Activated T-cell treated with anti-CD3 and anti-CD28 coated beads, Interleukin-2, amount 50 U/mL, for 24 hours (primary cell): ENCODE measurements around the gene SRP19.
A peak's percentile ranks its signal among the peaks of the same experiment; 100 is the strongest.
"Not testable (repeated sequence)": the region's sequence is repeated elsewhere in the genome, so short reads cannot be mapped to it uniquely, and the experiment has no call there.

Experiments used
- DNase-seq: peaks from one replicate; pipeline ENCODE4 v3.0.0-alpha.2; 2020
- H3K27ac Mint-ChIP-seq: 2 replicates; pipeline ENCODE4 v1.8.0; 2020; ENCODE audit warnings: mild to moderate bottlenecking, mixed read lengths
- H3K27me3 Mint-ChIP-seq: 2 replicates; pipeline ENCODE4 v1.8.0; 2020; ENCODE audit warnings: mixed read lengths
- H3K36me3 Mint-ChIP-seq: 2 replicates; pipeline ENCODE4 v1.8.0; 2020; ENCODE audit warnings: low read depth, mixed read lengths
- H3K4me1 Mint-ChIP-seq: 2 replicates; pipeline ENCODE4 v1.8.0; 2020; ENCODE audit warnings: low read depth, mixed read lengths
- H3K4me3 Mint-ChIP-seq: 2 replicates; pipeline ENCODE4 v1.8.0; 2020; ENCODE audit warnings: mild to moderate bottlenecking, moderate library complexity, mixed read lengths
- H3K9me3 Mint-ChIP-seq: 2 replicates; pipeline ENCODE4 v1.8.0; 2020; ENCODE audit warnings: mixed read lengths

Gene SRP19

DNA sequence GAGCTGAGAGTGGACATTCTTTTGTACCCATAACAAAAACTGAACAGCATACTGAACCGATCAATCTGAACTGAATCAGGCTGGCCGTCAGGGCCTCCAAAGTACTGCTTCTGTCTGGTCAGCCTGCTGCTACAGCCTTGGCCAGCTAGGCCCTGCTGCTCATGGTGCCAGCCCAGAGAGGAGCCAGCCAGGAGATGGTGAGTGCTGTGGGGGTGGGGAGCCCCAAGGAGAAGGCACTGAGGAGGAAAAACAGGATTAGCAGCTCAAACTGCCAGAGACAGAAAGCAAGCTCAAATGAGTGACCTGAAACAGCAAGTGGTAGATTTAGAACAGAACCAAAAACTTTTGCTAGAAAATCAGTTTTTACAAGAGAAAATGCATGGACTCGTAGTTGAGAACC lies 23.9 kb downstream of the SRP19 start:
- H3K27me3 Mint-ChIP-seq, result no peaks in the 10 kb centered on the region
- H3K9me3 Mint-ChIP-seq, result peaks cover 5% of the 10 kb centered on the region
- no peak overlapping the region for H3K4me3 Mint-ChIP-seq
- peaks cover 36% of the 10 kb centered on the region for H3K4me1 Mint-ChIP-seq
- H3K36me3 Mint-ChIP-seq, result peaks cover 45% of the 10 kb centered on the region
- H3K27ac Mint-ChIP-seq, result peak overlapping the region; percentile 27
- DNase-seq, result no peak

DNA sequence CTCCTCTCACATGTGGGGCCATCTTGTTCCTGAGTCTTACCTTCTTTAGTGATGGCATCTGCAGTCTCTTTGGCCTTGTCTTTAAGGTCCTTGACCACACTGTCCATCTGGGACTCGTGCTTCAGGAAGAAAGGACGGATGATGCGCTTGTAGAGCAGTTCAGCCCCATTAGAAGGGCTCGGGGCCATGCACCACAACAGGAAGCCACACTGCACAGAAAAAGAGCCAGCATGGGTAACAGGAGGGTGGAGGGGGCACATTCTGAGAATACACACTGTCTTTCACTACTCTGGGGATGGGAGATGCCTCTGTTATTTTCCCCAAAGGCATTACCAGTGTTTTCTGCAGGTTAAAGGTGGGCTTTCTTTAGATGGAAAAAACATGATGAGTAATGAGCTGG lies 25.9 kb downstream of the SRP19 start:
- H3K27ac Mint-ChIP-seq, result peak overlapping the region; percentile 79

DNA sequence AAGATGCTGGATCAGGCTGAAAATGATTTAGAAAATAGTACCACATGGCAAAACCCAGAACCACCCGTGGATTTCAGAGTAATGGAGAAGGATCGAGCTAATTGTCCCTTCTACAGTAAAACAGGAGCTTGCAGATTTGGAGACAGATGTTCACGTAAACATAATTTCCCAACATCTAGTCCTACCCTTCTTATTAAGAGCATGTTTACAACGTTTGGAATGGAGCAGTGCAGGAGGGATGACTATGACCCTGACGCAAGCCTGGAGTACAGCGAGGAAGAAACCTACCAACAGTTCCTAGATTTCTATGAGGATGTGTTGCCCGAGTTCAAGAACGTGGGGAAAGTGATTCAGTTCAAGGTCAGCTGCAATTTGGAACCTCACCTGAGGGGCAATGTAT lies 31.0 kb downstream of the SRP19 start:
- Mint-ChIP-seq H3K36me3 (peaks cover 75% of the 10 kb centered on the region), H3K4me1 (peaks cover 40% of the 10 kb centered on the region)
- H3K4me3 Mint-ChIP-seq, H3K27ac Mint-ChIP-seq, DNase-seq, H3K9me3 Mint-ChIP-seq, H3K27me3 Mint-ChIP-seq: not testable (repeated sequence)

More for the DNA sequence above, 25.9 kb downstream of the SRP19 start:
- Mint-ChIP-seq H3K4me3 (no peak overlapping the region), H3K27me3 (no peaks in the 10 kb centered on the region), H3K4me1 (peaks cover 34% of the 10 kb centered on the region), H3K36me3 (peaks cover 54% of the 10 kb centered on the region), H3K9me3 (peaks cover 5% of the 10 kb centered on the region)
- no peak for DNase-seq

DNA sequence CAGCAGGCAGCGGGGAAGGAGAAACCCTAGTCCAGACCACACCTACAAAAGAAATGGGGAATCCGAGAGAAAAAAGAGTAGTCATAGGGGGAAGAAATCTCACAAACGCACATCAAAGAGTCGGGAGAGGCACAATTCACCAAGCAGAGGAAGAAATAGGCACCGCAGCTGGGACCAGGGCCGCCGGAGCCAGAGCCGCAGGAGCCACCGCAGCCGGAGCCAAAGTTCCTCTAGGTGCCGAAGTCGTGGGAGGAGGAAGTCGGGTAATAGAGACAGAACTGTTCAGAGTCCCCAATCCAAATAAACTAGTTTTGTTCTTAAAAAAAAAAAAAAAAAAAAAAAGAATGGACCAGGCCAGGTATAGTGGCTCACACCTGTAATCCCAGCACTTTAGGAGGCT lies 31.7 kb downstream of the SRP19 start:
- Mint-ChIP-seq H3K36me3 (peaks cover 74% of the 10 kb centered on the region), H3K4me3 (no peak overlapping the region), H3K27ac (no peak overlapping the region), H3K4me1 (peaks cover 33% of the 10 kb centered on the region), H3K9me3 (peaks cover 5% of the 10 kb centered on the region), H3K27me3 (no peaks in the 10 kb centered on the region)
- no peak for DNase-seq

DNA sequence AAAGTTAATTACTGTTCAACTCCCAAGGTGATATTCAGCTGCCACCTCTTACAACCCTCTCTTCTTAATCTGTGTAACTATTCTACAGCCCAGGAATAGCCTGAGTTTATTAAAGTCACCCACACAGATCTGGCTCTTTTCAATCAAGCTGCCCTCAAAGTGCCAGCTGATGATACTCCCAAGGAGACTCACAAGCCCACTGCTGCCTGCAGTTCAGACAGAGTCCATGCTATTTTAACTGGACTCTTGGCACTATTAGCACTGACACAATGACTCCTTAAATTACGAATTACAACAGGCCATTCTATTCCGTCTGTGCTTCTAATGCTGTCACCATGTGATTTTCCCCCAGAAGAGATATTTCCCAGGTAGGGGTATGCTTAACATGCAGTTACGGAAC lies 34.6 kb downstream of the SRP19 start:
- Mint-ChIP-seq H3K9me3 (no peaks in the 10 kb centered on the region), H3K27ac (no peak overlapping the region), H3K4me1 (peaks cover 23% of the 10 kb centered on the region), H3K36me3 (peaks cover 82% of the 10 kb centered on the region), H3K27me3 (no peaks in the 10 kb centered on the region), H3K4me3 (no peak overlapping the region)
- DNase-seq, result no peak

DNA sequence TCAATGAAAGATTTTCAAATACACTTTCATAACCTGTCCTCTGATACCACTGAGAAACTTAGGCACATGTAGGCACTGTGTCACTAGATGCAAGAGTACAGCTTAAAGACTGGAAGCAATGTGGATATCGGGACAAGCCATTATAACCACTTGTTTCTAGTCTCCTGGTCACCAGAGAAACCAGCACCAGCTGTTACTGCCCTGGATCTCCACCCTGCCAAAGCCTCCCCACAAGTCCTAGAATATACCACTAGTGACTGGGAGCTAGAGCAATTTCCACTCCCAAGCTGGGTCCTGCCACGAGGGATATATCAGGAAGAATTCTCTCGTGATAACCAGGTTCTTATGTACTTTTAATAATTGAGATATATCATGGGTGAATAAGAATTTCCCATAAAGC lies 41.5 kb downstream of the SRP19 start:
- Mint-ChIP-seq H3K36me3 (peaks cover 80% of the 10 kb centered on the region), H3K9me3 (no peaks in the 10 kb centered on the region), H3K27me3 (no peaks in the 10 kb centered on the region), H3K27ac (peak overlapping the region; percentile 4), H3K4me3 (no peak overlapping the region), H3K4me1 (peaks cover 15% of the 10 kb centered on the region)
- no peak for DNase-seq

DNA sequence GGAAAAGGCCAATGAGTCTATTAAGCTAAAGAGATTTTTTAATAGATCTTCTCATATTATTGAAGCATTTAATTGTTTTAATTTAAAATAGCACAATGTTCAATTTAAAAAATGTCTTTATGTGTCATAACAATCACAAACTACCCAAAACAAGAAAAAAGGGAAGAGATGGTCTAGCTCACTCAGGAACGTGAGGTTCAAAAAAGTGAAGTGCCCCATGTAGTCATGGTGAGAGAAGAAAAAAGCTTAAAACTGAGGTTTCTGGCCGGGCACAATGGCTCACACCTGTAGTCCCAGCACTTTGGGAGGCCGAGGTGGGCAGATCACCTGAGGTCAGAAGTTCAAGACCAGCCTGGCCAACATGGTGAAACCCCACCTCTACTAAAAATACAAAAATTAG lies 43.9 kb downstream of the SRP19 start:
- not testable (repeated sequence) for H3K27ac Mint-ChIP-seq, H3K9me3 Mint-ChIP-seq, H3K27me3 Mint-ChIP-seq, DNase-seq, H3K4me3 Mint-ChIP-seq
- Mint-ChIP-seq H3K36me3 (peaks cover 76% of the 10 kb centered on the region), H3K4me1 (peaks cover 11% of the 10 kb centered on the region)

DNA sequence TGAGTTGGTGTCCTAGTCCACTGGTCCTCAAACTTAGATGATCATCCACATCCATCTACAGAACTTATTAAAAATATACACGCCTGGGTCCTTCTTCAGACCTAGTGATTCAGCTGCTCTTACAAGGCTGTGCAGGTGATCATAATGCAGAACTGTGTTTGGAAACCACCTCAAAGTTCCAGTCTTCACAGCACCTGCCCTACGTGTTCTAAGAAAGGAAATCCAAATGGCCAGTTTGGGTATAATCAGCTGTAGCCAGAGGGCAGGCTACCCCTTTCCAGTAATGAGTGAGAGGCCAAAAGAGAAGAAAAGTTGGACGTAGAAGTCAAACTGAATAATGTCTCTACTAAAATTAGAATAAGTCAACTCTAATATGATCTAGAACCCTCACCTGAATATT lies 45.5 kb downstream of the SRP19 start:
- H3K9me3 Mint-ChIP-seq, result no peaks in the 10 kb centered on the region
- no peak overlapping the region for H3K27ac Mint-ChIP-seq
- H3K4me3 Mint-ChIP-seq, result no peak overlapping the region
- peaks cover 20% of the 10 kb centered on the region for H3K4me1 Mint-ChIP-seq
- peaks cover 76% of the 10 kb centered on the region for H3K36me3 Mint-ChIP-seq
- no peaks in the 10 kb centered on the region for H3K27me3 Mint-ChIP-seq
- no peak for DNase-seq

DNA sequence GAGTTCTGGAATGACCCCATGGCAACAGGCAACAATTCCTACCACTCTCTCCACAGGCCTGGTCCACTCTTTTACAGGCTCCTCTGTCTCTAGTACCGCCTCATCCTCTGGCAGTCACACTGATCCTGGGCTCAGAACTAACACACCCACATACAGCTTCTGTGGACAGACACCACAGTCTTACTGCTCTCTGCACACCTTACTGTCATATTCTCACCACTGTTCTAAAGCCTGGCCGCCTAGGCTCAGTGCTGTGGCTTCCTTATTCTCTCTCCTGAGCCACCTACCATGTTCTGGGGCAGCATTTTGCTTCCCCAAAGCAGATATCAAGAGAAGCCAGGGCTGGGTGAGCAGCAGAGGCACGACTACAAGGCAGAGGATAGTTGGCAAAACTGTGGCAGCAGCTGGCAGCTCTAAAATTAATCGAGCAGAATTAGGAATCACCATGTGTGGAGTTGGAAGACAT lies 46.1 kb downstream of the SRP19 start:
- no peak for DNase-seq
- Mint-ChIP-seq H3K36me3 (peaks cover 75% of the 10 kb centered on the region), H3K4me1 (peaks cover 25% of the 10 kb centered on the region), H3K27ac (peak overlapping the region; percentile 6), H3K27me3 (no peaks in the 10 kb centered on the region), H3K9me3 (no peaks in the 10 kb centered on the region), H3K4me3 (no peak overlapping the region)

DNA sequence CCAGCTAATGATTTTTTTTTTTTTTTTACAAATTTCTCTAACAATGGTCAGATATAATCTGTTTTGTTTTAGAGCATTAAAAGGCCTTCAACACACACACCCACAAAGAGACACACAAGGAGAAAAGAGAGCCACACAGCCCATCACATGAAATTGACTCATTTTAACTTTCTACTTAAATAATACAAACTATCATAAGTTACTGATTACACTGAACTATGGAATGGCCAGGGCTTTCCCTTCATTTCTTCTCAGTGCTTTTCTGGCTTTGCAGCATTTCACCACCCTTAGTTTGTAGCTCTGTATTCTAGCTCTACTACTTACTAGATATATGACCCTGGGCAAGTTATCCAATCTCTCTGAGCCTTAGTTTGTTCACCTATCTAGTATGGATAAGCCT lies 47.8 kb downstream of the SRP19 start:
- DNase-seq, result no peak
- Mint-ChIP-seq H3K9me3 (no peaks in the 10 kb centered on the region), H3K36me3 (peaks cover 75% of the 10 kb centered on the region), H3K4me1 (peaks cover 34% of the 10 kb centered on the region), H3K4me3 (no peak overlapping the region), H3K27ac (no peak overlapping the region), H3K27me3 (no peaks in the 10 kb centered on the region)

DNA sequence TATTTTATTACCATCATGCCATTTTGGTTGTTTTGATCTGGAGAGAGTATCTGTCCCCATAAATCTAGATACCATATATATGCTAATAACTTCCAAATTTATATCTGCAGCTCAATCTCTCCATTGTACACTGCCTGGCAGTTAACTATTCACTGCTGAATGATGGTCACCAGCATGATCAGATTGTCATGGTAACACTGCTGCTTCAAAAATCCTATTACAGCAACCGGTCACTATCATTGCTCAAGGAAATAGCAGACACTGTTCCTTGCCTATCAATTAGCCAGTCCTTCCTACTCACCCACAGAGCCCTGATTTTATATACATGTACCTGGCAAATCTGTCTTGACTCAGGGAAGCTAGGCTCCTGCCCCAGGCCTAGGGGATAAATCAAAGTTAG lies 49.4 kb downstream of the SRP19 start:
- peaks cover 41% of the 10 kb centered on the region for H3K4me1 Mint-ChIP-seq
- no peaks in the 10 kb centered on the region for H3K27me3 Mint-ChIP-seq

DNA sequence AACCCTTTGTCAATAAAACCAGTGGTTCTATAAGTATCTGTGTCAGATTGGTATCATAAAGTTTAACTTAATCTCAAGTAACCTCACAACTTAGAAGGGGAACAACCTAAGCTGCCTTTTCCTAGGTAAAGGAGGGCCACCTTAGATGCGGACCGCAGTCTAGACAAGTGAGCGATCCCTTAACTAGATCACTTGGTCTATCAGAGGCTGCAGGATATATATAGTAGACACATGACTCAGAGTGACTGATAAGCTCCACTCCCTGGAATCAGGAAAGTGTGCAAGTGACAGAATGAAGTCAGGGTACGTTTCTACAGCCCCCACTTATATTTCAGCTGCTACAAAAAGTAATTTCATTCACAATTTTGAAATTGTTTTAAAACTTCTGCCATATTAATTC lies 53.5 kb downstream of the SRP19 start:
- H3K27me3 Mint-ChIP-seq, result no peaks in the 10 kb centered on the region

More for the DNA sequence above, 49.4 kb downstream of the SRP19 start:
- H3K27ac Mint-ChIP-seq, result no peak overlapping the region
- H3K36me3 Mint-ChIP-seq, result peaks cover 83% of the 10 kb centered on the region
- H3K4me3 Mint-ChIP-seq, result no peak overlapping the region
- no peaks in the 10 kb centered on the region for H3K9me3 Mint-ChIP-seq
- DNase-seq, result no peak

DNA sequence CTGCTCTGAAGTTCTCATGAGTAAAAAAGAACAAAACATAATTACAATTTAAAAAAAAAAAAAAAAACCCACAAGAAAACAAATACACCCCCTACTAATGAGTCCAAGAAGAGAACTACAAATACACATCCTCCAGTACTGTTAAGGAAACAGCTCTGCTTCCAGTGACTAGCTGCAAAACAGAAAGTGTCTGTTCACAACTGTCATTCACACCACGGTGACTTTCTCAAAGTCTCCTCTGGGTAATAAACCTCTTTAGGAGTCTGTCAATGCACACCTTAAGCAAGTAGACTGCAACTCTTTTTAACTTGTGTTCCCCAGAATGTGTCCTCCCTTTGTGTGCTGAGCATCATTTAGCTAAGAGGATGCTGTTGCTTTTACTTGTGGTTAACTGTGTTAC lies 54.7 kb downstream of the SRP19 start:
- Mint-ChIP-seq H3K27ac (no peak overlapping the region), H3K27me3 (no peaks in the 10 kb centered on the region), H3K9me3 (no peaks in the 10 kb centered on the region), H3K36me3 (peaks cover 86% of the 10 kb centered on the region), H3K4me3 (no peak overlapping the region), H3K4me1 (peaks cover 82% of the 10 kb centered on the region)
- no peak for DNase-seq

More for the DNA sequence above, 53.5 kb downstream of the SRP19 start:
- no peak overlapping the region for H3K4me3 Mint-ChIP-seq
- peaks cover 74% of the 10 kb centered on the region for H3K4me1 Mint-ChIP-seq
- H3K27ac Mint-ChIP-seq, result no peak overlapping the region
- DNase-seq, result no peak
- peaks cover 89% of the 10 kb centered on the region for H3K36me3 Mint-ChIP-seq
- no peaks in the 10 kb centered on the region for H3K9me3 Mint-ChIP-seq

DNA sequence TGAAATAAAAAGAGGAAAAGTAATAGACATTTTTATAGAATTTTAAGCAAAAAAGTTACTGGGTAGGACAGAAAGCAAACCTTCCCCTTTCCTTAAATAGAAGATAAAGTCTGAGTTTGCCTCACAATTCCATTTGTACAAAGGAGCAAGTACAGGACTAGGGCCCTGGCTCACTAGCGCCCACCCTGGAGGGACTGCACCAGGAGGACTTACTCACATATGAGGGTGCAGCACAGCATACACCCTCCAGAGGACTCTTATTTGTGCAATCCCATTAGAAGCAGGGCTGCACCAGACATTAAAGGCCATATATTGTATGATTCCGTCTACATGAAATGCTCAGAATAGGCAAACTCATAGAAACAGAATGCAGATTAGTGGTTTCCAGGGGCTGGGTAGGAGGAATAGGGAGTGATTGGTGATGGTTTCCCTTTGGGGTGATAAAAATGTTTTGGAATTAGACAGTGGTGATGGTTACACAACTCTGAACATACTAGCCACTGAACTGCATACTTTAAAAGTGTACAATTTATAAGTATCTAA lies 56.4 kb downstream of the SRP19 start:
- Mint-ChIP-seq H3K9me3 (no peaks in the 10 kb centered on the region), H3K27me3 (no peaks in the 10 kb centered on the region), H3K27ac (peak overlapping the region; percentile 26), H3K4me1 (peaks cover 78% of the 10 kb centered on the region), H3K4me3 (no peak overlapping the region), H3K36me3 (peaks cover 81% of the 10 kb centered on the region)
- DNase-seq, result no peak

DNA sequence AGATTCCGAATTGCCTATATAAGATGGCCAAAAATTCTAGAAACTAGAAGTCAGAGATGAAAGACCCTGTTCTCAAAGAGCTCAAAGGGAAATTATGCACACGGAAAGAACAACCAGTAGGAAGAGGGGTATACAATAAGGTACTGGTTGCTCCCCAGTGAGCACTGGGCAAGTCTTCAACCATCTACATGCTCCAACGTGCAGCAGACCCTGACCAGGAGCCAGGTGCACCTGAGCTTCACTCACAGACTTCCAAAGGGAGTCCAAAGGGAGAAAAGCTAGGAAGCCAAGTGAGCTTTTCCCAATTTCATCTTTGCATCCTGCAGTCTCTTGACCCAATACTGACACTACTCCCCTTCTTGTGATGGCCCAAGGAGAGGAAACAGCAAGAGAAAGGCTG lies 57.0 kb downstream of the SRP19 start:
- peaks cover 75% of the 10 kb centered on the region for H3K36me3 Mint-ChIP-seq
- no peak overlapping the region for H3K4me3 Mint-ChIP-seq
- peaks cover 78% of the 10 kb centered on the region for H3K4me1 Mint-ChIP-seq

DNA sequence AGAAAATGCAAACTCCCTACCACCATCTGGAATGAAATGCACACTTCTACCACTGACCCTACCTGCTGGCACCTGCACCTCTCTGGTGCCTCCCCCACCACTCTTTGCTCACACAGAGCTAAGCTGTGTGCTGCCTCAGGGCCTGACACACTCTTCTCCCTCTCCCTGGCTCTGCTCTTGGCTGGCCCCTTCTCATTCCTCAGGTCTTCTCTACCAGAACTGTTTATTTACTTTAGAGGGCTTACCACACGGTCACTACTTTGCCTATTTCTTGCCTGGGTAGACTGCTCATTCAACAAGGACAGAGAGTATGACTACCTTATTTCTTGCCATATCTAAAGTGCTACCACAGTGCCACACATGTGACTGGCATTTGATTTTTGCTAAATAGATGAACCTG lies 57.6 kb downstream of the SRP19 start:
- DNase-seq, result no peak
- no peak overlapping the region for H3K4me3 Mint-ChIP-seq
- H3K27me3 Mint-ChIP-seq, result no peaks in the 10 kb centered on the region
- H3K36me3 Mint-ChIP-seq, result peaks cover 71% of the 10 kb centered on the region
- no peaks in the 10 kb centered on the region for H3K9me3 Mint-ChIP-seq
- H3K27ac Mint-ChIP-seq, result peak overlapping the region; percentile 18
- peaks cover 79% of the 10 kb centered on the region for H3K4me1 Mint-ChIP-seq

More for the DNA sequence above, 57.0 kb downstream of the SRP19 start:
- Mint-ChIP-seq H3K27me3 (no peaks in the 10 kb centered on the region), H3K27ac (no peak overlapping the region), H3K9me3 (no peaks in the 10 kb centered on the region)
- DNase-seq, result no peak
